H9 (cell line): ENCODE data around the gene TMEM270. TPM values are rescaled to one million over a fixed set of nuclear protein-coding genes. Genes with fewer than 3 reads are reported as not detected.

Experiments
- DNase-seq: peaks from one replicate; pipeline ENCODE4 v3.0.0-alpha.2; 2017
- H2AFZ ChIP-seq: one replicate; pipeline ENCODE4 v1.6.1; 2013; ENCODE audit warnings: mild to moderate bottlenecking, low read length, control low read depth, moderate library complexity
- H2AK5ac ChIP-seq: 2 replicates; pipeline ENCODE4 v1.6.1; 2013; ENCODE audit warnings: low read length, control low read depth, mixed read lengths; ENCODE audit not compliant: insufficient read length
- H2BK120ac ChIP-seq: one replicate; pipeline ENCODE4 v1.6.1; 2013; ENCODE audit warnings: low read depth, mild to moderate bottlenecking, low read length, control low read depth, inconsistent platforms; ENCODE audit not compliant: poor library complexity, severe bottlenecking
- H2BK12ac ChIP-seq: 2 replicates; pipeline ENCODE4 v1.6.1; 2013; ENCODE audit warnings: low read length, control low read depth, mixed read lengths, low read depth; ENCODE audit not compliant: insufficient read length
- H2BK15ac ChIP-seq: 2 replicates; pipeline ENCODE4 v1.6.1; 2013; ENCODE audit warnings: low read depth, low read length, control low read depth
- H2BK20ac ChIP-seq: one replicate; pipeline ENCODE4 v1.6.1; 2013; ENCODE audit warnings: low read depth, mild to moderate bottlenecking, low read length, control low read depth, inconsistent platforms; ENCODE audit not compliant: poor library complexity, severe bottlenecking
- H2BK5ac ChIP-seq: 2 replicates; pipeline ENCODE4 v1.6.1; 2013; ENCODE audit warnings: low read length, control low read depth, mixed read lengths; ENCODE audit not compliant: insufficient read length
- H3K14ac ChIP-seq: 2 replicates; pipeline ENCODE4 v1.6.1; 2013; ENCODE audit warnings: low read length, control low read depth; ENCODE audit not compliant: insufficient read depth
- H3K18ac ChIP-seq: 2 replicates; pipeline ENCODE4 v1.6.1; 2013; ENCODE audit warnings: low read depth, mild to moderate bottlenecking, mixed read lengths, low read length, control low read depth; ENCODE audit not compliant: insufficient read length
- H3K23ac ChIP-seq: 2 replicates; pipeline ENCODE4 v1.6.1; 2013; ENCODE audit warnings: low read length, control low read depth, mixed read lengths, low read depth; ENCODE audit not compliant: insufficient read length
- H3K23me2 ChIP-seq: 2 replicates; pipeline ENCODE4 v1.6.1; 2013; ENCODE audit warnings: low read depth, mild to moderate bottlenecking, mixed read lengths, low read length, control low read depth; ENCODE audit not compliant: insufficient read length, poor library complexity, severe bottlenecking
- H3K27ac ChIP-seq: 2 replicates; pipeline ENCODE4 v1.5.1; 2013; ENCODE audit warnings: low read length, control low read depth, mixed read lengths, low read depth; ENCODE audit not compliant: insufficient read length
- H3K27me3 ChIP-seq: 2 replicates; pipeline ENCODE4 v1.6.1; 2013; ENCODE audit warnings: low read length, control low read depth, inconsistent platforms; ENCODE audit not compliant: insufficient read depth
- H3K4ac ChIP-seq: 2 replicates; pipeline ENCODE4 v1.6.1; 2013; ENCODE audit warnings: low read depth, mild to moderate bottlenecking, control low read depth, inconsistent platforms, low read length, moderate library complexity
- H3K4me1 ChIP-seq: 2 replicates; pipeline ENCODE4 v1.6.1; 2013; ENCODE audit warnings: low read length, control low read depth, inconsistent platforms; ENCODE audit not compliant: insufficient read depth
- H3K4me2 ChIP-seq: 2 replicates; pipeline ENCODE4 v1.6.1; 2013; ENCODE audit warnings: low read length, control low read depth, mixed read lengths; ENCODE audit not compliant: insufficient read length, insufficient read depth
- H3K56ac ChIP-seq: 2 replicates; pipeline ENCODE4 v1.6.1; 2013; ENCODE audit warnings: low read depth, mild to moderate bottlenecking, mixed read lengths, low read length, control low read depth; ENCODE audit not compliant: insufficient read length
- H3K79me1 ChIP-seq: 2 replicates; pipeline ENCODE4 v1.6.1; 2013; ENCODE audit warnings: low read depth, mild to moderate bottlenecking, moderate library complexity, low read length, control low read depth, inconsistent platforms; ENCODE audit not compliant: insufficient read depth, poor library complexity, severe bottlenecking
- H3K79me2 ChIP-seq: 2 replicates; pipeline ENCODE4 v1.6.1; 2013; ENCODE audit warnings: low read length, control low read depth, inconsistent platforms; ENCODE audit not compliant: insufficient read depth
- H3K9ac ChIP-seq: 2 replicates; pipeline ENCODE4 v1.6.1; 2013; ENCODE audit warnings: low read length, control low read depth, mixed read lengths; ENCODE audit not compliant: insufficient read length; ENCODE audit errors: extremely low read depth
- H3K9me3 ChIP-seq: one replicate; pipeline ENCODE4 v1.6.1; 2013; ENCODE audit warnings: low read depth, low read length, inconsistent platforms; ENCODE audit not compliant: control insufficient read depth
- H3T11ph ChIP-seq: one replicate; pipeline ENCODE4 v1.6.1; 2013; ENCODE audit warnings: mild to moderate bottlenecking, low read length, control low read depth, inconsistent platforms
- H4K20me1 ChIP-seq: one replicate; pipeline ENCODE4 v1.6.1; 2013; ENCODE audit not compliant: control insufficient read depth, insufficient read length, insufficient read depth
- H4K5ac ChIP-seq: 2 replicates; pipeline ENCODE4 v1.6.1; 2013; ENCODE audit warnings: low read depth, mild to moderate bottlenecking, mixed read lengths, low read length, control low read depth; ENCODE audit not compliant: insufficient read length
- H4K8ac ChIP-seq: replicated peaks from 2 replicates; pipeline ENCODE4 v1.6.1; 2013; ENCODE audit warnings: low read length, control low read depth, mixed read lengths, low read depth; ENCODE audit not compliant: insufficient read length
- H4K91ac ChIP-seq: 2 replicates; pipeline ENCODE4 v1.6.1; 2013; ENCODE audit warnings: low read depth, mild to moderate bottlenecking, moderate library complexity, mixed read lengths, low read length, control low read depth; ENCODE audit not compliant: insufficient read length
- H3K27ac Mint-ChIP-seq, 3 experiments: 2 replicates in 2 of 3; 3 replicates in 1 of 3; pipeline ENCODE4 v1.8.0; 2020 to 2021; ENCODE audit warnings: mixed read lengths in 3 of 3, mild to moderate bottlenecking in 1 of 3, moderate library complexity in 1 of 3
- H3K27me3 Mint-ChIP-seq: 2 replicates; pipeline ENCODE4 v1.8.0; 2021; ENCODE audit warnings: low read depth, mild to moderate bottlenecking, moderate library complexity, mixed read lengths
- H3K36me3 Mint-ChIP-seq, 3 experiments: 2 replicates in 2 of 3; 3 replicates in 1 of 3; pipeline ENCODE4 v1.8.0; 2020 to 2021; ENCODE audit warnings: low read depth in 3 of 3, mixed read lengths in 3 of 3; ENCODE audit not compliant: insufficient read depth in 1 of 3
- H3K4me1 Mint-ChIP-seq, 2 experiments: 2 replicates each; pipeline ENCODE4 v1.8.0; 2020; ENCODE audit warnings: mixed read lengths in 2 of 2
- H3K4me3 Mint-ChIP-seq, 2 experiments: 2 replicates in 1 of 2; 3 replicates in 1 of 2; pipeline ENCODE4 v1.8.0; 2020 to 2021; ENCODE audit warnings: mild to moderate bottlenecking in 2 of 2, mixed read lengths in 2 of 2, moderate library complexity in 1 of 2
- H3K9me3 Mint-ChIP-seq, 2 experiments: 2 replicates in 1 of 2; 3 replicates in 1 of 2; pipeline ENCODE4 v1.8.0; 2020; ENCODE audit warnings: mild to moderate bottlenecking in 2 of 2, mixed read lengths in 2 of 2, moderate library complexity in 1 of 2
- CTCF ChIP-seq: fragments of 200-600 bp; sonication (generic); conservative IDR thresholded peaks from 3 replicates; pipeline ENCODE4 v1.8.0; 2021; ENCODE audit warnings: antibody characterized with exemption, mild to moderate bottlenecking
- WGBS: extraction: QIAGEN DNeasy Blood & Tissue Kit; methylation state at CpG from one replicate; pipeline ENCODE4 v1.1.7; 2013; ENCODE audit warnings: missing lambda C conversion rate, low lambda C conversion rate, mixed read lengths; ENCODE audit not compliant: insufficient read length; ENCODE audit errors: extremely low coverage; 5-methylcytosine and 5-hydroxymethylcytosine counted together
- total RNA-seq: library from RNA; stranded (reverse); gene quantifications from 2 replicates; pipeline ENCODE4 v1.2.1, GENCODE V29; 2021

The TMEM270 gene
- total RNA-seq, 1 experiment from 2014 or later = not detected

- Histone ChIP-seq H2AFZ (no peak overlapping the region), H2BK20ac (no peak overlapping the region), H3K14ac (no peak overlapping the region), H3K79me1 (no peaks in the 10 kb centered on the region), H3K27ac (no peak overlapping the region), H3K4me2 (no peak overlapping the region), H2BK15ac (no peak overlapping the region), H3T11ph (no peak overlapping the region), H3K4ac (no peak overlapping the region), H4K20me1 (no peaks in the 10 kb centered on the region), H2BK12ac (no peak overlapping the region), H2BK120ac (no peak overlapping the region), H3K23me2 (no peaks in the 10 kb centered on the region), H3K56ac (no peak overlapping the region), H3K27me3 (no peaks in the 10 kb centered on the region), H4K5ac (no peak overlapping the region), H3K9ac (no peak overlapping the region), H2AK5ac (no peak overlapping the region), H3K18ac (no peak overlapping the region), H3K4me1 (no peaks in the 10 kb centered on the region), H3K79me2 (no peaks in the 10 kb centered on the region), H3K23ac (no peak overlapping the region), H2BK5ac (no peak overlapping the region), H4K91ac (no peak overlapping the region), H3K9me3 (no peaks in the 10 kb centered on the region), H4K8ac (no peak overlapping the region)
- no peak for TF ChIP-seq CTCF
- DNase-seq = no peak
- H3K4me3 Mint-ChIP-seq = no peak overlapping the region
- H3K27ac Mint-ChIP-seq = no peak overlapping the region
- peaks cover 8% of the 10 kb centered on the region for H3K27me3 Mint-ChIP-seq
- H3K9me3 Mint-ChIP-seq = no peaks in the 10 kb centered on the region
- no CpG with 5 or more reads among the region's 5 CpGs for WGBS
- no peaks in the 10 kb centered on the region for H3K36me3 Mint-ChIP-seq
- H3K4me1 Mint-ChIP-seq = peaks cover 4 to 13% of the 10 kb centered on the region in 2 experiments; a peak in 3 of 4 replicates
Observed at GRCh38 chr7:73881352-73882046, 20.5 kb downstream of the TMEM270 start.
